Lower lobe of right lung (tissue), 2 donors: ENCODE results near the gene ABHD3. TPM values are rescaled to one million over a fixed set of nuclear protein-coding genes. Genes with fewer than 3 reads are reported as not detected.
A peak's percentile ranks its signal among the peaks of the same experiment; 100 is the strongest.

Experiments
- ATAC-seq, 2 donors: fragments of 200-7000 bp; cut with Tn5 transposase; one replicate each; pipeline ENCODE4 v1.9.1; 2020 to 2022; ENCODE audit warnings: mild to moderate bottlenecking in 2 of 2, moderate library complexity in 2 of 2
- DNase-seq: peaks from one replicate; pipeline ENCODE4 v3.0.0-alpha.2; 2020
- H3K27ac ChIP-seq: fragments of 200-600 bp; one replicate; pipeline ENCODE4 v1.8.0; 2022
- H3K27me3 ChIP-seq: fragments of 200-600 bp; one replicate; pipeline ENCODE4 v1.8.0; 2022; ENCODE audit warnings: low read depth
- H3K36me3 ChIP-seq: fragments of 200-600 bp; one replicate; pipeline ENCODE4 v1.8.0; 2022; ENCODE audit warnings: mild to moderate bottlenecking
- H3K4me1 ChIP-seq: fragments of 200-600 bp; one replicate; pipeline ENCODE4 v1.8.0; 2022
- H3K4me3 ChIP-seq: fragments of 200-600 bp; one replicate; pipeline ENCODE4 v1.8.0; 2022; ENCODE audit warnings: mild to moderate bottlenecking
- H3K9me3 ChIP-seq: fragments of 200-600 bp; one replicate; pipeline ENCODE4 v1.8.0; 2022
- intact Hi-C: fragments of 100-400 bp; cut with DNase I; formaldehyde crosslinking; loops from one replicate; pipeline ENCODE4 v1.11.0; 2022
- total RNA-seq: library from RNA; stranded (reverse); fragmentation: NEBNext Ultra II Directional; extraction: Animal tissue kit (Norgen Biotek cat#: 25700); gene quantifications from one replicate; pipeline ENCODE4 v1.2.1, GENCODE V29; 2021
- TF ChIP-seq, protein P1 (sequence below): fragments of 200-600 bp; IDR thresholded peaks from one replicate; pipeline ENCODE4 v1.8.0; 2022; ENCODE audit warnings: antibody characterized with exemption, mild to moderate bottlenecking
- donor health status: DM: no; HTN: yes; CAD: no; lungs with severe emphysema.

Gene ABHD3
- total RNA-seq, 1 donor from 2014 or later = 32.0 TPM

DNA sequence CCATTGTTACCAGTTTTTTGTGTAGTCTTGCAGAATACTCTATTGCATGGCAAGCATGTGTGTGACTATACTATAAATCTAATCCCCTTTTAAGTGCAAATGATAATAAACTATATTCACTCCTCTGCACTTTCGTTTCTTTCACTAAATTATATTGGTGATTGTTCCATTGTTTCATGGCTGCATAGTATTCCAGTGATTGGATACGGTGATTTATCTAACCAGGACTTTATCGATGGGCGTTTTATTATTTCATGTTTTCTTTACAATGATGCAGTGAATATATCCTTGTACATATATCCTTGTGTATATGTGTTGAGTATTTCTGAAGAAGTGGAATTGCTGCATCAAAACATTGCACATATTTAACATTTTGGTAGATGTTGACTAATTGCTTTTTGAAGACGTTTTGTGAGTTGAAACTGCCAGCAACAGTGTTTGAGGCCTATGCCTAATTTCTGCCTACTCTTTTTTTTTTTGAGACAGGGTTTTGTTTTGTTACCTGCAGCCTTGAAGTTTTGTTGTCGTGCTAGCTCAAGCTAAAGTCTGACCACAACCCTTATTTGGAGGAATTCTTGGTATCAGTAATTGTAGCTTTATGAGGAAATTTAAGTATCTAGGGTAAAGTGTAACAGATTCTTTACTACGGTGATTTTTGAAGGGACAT lies 38.7 kb upstream of the ABHD3 start:
- Histone ChIP-seq H3K27me3 (no peaks in the 10 kb centered on the region), H3K9me3 (no peaks in the 10 kb centered on the region), H3K4me1 (peaks cover 32% of the 10 kb centered on the region), H3K27ac (no peak overlapping the region), H3K36me3 (no peaks in the 10 kb centered on the region), H3K4me3 (no peak overlapping the region)
- DNase-seq (no peak), ATAC-seq (no peak)
- TF ChIP-seq, protein P1, sequence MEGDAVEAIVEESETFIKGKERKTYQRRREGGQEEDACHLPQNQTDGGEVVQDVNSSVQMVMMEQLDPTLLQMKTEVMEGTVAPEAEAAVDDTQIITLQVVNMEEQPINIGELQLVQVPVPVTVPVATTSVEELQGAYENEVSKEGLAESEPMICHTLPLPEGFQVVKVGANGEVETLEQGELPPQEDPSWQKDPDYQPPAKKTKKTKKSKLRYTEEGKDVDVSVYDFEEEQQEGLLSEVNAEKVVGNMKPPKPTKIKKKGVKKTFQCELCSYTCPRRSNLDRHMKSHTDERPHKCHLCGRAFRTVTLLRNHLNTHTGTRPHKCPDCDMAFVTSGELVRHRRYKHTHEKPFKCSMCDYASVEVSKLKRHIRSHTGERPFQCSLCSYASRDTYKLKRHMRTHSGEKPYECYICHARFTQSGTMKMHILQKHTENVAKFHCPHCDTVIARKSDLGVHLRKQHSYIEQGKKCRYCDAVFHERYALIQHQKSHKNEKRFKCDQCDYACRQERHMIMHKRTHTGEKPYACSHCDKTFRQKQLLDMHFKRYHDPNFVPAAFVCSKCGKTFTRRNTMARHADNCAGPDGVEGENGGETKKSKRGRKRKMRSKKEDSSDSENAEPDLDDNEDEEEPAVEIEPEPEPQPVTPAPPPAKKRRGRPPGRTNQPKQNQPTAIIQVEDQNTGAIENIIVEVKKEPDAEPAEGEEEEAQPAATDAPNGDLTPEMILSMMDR = no peak
- intact Hi-C loops = no loop called here

DNA sequence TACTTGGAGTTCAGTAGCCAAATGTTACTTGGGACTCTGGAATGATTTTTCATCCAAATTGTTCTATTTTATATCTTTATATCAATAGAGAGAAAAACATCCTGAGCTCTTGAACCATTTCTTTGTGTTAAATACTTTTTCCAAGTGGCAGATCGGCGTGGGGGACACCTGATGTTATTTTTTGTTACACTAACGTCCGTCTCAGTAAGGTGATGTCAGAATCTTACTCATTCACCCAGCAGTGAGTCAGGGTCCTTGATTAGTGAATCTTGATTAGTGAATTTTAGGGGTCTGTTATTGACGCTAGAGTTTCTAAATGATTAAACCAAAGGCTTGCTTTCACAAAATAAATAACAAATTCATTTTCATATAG lies 37.7 kb upstream of the ABHD3 start:
- no peak for DNase-seq
- peaks cover 25% of the 10 kb centered on the region for H3K4me1 ChIP-seq
- H3K27me3 ChIP-seq = no peaks in the 10 kb centered on the region
- ATAC-seq = no peak
- intact Hi-C loops = no loop called here
- peak overlapping the region; percentile 90 for H3K4me3 ChIP-seq
- no peak overlapping the region for H3K27ac ChIP-seq
- TF ChIP-seq, protein P1 = no peak
- H3K9me3 ChIP-seq = no peaks in the 10 kb centered on the region
- H3K36me3 ChIP-seq = no peaks in the 10 kb centered on the region

DNA sequence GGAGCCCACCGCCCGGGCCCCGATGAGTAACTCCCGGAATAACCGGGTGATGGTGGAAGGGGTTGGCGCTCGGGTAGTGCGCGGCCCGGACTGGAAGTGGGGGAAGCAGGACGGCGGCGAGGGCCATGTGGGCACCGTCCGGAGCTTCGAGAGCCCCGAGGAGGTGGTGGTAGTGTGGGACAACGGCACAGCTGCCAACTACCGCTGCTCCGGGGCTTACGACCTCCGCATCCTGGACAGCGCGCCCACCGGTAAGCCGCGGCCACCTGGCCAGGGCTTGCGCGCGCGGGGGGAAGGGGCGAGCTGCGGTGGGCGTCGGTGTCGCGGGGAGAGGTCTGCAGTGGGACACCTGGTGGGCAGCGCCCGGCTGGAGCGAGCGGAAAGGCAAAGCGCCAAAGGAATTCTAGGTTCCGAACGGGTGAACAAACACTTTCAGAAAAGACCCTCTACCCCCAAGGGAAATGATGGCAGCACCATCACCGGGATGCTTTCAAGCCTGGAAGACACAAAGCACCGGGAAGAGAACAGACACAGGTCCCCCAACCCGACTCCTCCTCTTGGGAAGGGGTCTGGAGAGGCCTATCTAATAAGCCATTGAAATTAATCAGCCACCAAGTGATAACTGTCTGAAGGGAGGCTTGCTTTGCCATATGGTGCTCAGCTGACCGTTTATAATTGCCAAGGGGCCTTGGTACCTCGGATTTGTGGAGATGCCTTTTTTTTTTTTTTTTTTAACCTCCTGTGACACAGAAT lies 37.2 kb upstream of the ABHD3 start:
- intact Hi-C loops = no loop called here
- H3K9me3 ChIP-seq = no peaks in the 10 kb centered on the region
- H3K27me3 ChIP-seq = no peaks in the 10 kb centered on the region
- TF ChIP-seq, protein P1 = no peak
- peak overlapping the region; percentile 96 for H3K27ac ChIP-seq
- peak; percentile 66 for DNase-seq
- peak; percentile 8 to 16 for ATAC-seq
- H3K4me1 ChIP-seq = peaks cover 21% of the 10 kb centered on the region
- no peaks in the 10 kb centered on the region for H3K36me3 ChIP-seq
- peak overlapping the region; percentile 90 for H3K4me3 ChIP-seq

DNA sequence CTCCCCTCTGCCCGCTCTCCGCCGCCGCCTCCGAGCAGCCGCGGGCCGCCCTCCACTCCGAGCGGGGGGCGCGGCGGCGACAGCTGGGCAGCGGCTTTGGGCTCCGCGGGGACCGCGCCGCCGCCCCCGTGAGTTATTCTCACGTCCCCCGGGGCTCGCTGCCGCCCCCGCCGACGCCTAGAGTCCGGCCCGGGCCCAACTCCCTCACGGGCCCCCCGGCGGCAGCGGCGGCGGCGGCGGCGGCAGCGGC lies 36.7 kb upstream of the ABHD3 start:
- peak overlapping the region; percentile 90 for H3K4me3 ChIP-seq
- intact Hi-C loops = no loop called here
- no peaks in the 10 kb centered on the region for H3K36me3 ChIP-seq
- TF ChIP-seq, protein P1 = no peak
- no peaks in the 10 kb centered on the region for H3K9me3 ChIP-seq
- no peaks in the 10 kb centered on the region for H3K27me3 ChIP-seq
- DNase-seq (no peak), ATAC-seq (no peak)
- peaks cover 21% of the 10 kb centered on the region for H3K4me1 ChIP-seq
- H3K27ac ChIP-seq = peak overlapping the region; percentile 96

DNA sequence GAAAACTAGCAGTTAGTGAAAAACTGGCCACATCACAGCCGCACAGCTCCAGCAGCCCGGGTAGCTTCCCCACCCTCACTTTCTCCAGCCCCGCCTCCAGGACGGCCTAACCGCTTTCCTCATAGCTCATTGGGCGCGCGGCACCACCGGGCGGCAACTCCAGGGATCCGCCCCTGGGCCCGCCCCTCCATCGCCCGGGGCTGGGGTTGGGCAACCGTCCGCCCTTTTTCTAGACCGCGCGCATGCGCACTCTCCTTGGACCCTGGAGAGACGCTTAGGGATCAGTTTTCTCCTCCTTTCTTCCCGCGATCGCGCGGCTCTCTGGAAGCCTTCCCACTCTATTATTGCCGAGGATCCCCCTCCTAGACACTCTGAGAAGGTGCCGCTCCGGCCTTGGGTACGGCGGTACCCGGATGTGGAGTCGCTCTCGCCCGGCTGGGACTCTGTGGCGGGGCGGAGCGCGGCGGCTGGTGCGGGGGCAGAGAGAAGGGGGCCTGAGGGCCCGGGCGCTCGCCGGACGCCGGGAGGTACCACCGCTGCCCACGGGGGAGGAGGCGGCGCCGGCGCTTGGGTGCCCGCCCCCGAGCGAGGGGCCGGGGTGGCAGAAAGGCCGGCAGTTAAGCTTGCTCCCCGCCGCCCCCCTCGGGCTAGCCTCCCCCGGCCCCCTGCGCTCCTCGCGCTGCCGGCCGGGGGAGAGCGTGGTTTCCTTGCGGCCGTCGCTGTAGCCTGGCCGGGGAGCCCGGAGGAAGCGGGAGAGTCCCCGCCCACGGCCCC lies 36.2 kb upstream of the ABHD3 start, which contains the start of gene MIB1:
Gene MIB1, plus strand, starts transcription at position 255 of the 774 bp plus-strand sequence. CDS start 792 bp downstream, outside the sequence.
- TF ChIP-seq, protein P1 = no peak
- Histone ChIP-seq H3K27me3 (no peaks in the 10 kb centered on the region), H3K27ac (peak within 1 kb of the TSS; percentile 96), H3K4me3 (peak within 1 kb of the TSS; percentile 90), H3K9me3 (no peaks in the 10 kb centered on the region), H3K36me3 (no peaks in the 10 kb centered on the region), H3K4me1 (peaks cover 25% of the 10 kb centered on the region)
- intact Hi-C loops = no loop called here
- ATAC-seq (peak; percentile 99 to 100), DNase-seq (peak; percentile 99)
